ENCODE results near the gene ATRN. TPM values are rescaled to one million over a fixed set of nuclear protein-coding genes. Genes with fewer than 3 reads are reported as not detected.
A peak's percentile ranks its signal among the peaks of the same experiment; 100 is the strongest.

ATRN gene
- total RNA-seq, 1 donor: 35.2 TPM

DNA sequence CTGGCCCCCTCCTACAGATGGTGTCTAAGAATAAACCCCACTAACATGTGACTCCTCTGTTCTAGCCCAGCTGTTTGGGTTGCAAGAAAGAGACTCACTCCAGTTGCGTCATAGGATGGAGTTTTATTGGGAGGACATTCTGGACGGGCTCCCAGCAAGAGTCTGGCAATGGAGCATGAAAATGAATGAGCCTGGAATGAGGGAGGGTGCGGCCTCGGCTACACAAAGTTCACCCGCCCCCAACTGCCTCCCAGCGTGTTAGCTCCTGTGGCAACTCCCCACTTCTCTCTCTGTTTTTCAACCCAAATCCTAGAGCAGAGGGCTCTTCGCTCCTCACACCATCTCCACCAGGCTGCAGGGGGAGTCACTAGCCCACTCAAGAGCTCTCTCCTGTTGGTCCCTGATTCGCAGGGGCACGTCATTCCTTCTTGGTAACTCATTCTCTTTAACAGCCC is 216.1 kb downstream of the ATRN start:
- DNase-seq (ENCODE audit: low read depth): peak; percentile 97
- H3K4me3 ChIP-seq (ENCODE audit: low read depth, low read length): no peak overlapping the region
- TF ChIP-seq, protein P1, sequence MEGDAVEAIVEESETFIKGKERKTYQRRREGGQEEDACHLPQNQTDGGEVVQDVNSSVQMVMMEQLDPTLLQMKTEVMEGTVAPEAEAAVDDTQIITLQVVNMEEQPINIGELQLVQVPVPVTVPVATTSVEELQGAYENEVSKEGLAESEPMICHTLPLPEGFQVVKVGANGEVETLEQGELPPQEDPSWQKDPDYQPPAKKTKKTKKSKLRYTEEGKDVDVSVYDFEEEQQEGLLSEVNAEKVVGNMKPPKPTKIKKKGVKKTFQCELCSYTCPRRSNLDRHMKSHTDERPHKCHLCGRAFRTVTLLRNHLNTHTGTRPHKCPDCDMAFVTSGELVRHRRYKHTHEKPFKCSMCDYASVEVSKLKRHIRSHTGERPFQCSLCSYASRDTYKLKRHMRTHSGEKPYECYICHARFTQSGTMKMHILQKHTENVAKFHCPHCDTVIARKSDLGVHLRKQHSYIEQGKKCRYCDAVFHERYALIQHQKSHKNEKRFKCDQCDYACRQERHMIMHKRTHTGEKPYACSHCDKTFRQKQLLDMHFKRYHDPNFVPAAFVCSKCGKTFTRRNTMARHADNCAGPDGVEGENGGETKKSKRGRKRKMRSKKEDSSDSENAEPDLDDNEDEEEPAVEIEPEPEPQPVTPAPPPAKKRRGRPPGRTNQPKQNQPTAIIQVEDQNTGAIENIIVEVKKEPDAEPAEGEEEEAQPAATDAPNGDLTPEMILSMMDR (IDR thresholded peaks at IDR 0.05; ENCODE audit: insufficient read depth, low read length): no peak

- no peak overlapping the region for H3K4me3 ChIP-seq (ENCODE audit: low read depth, low read length)
- TF ChIP-seq, protein P1 (IDR thresholded peaks at IDR 0.05; ENCODE audit: insufficient read depth, low read length): no peak
- peak; percentile 80 for DNase-seq (ENCODE audit: low read depth)
Observed at GRCh38 chr20:3687655-3688054, 216.8 kb downstream of the ATRN start.

GRCh38 chr20:3689978-3690377 is 219.2 kb downstream of the ATRN start:
- no peak overlapping the region for H3K4me3 ChIP-seq (ENCODE audit: low read depth, low read length)
- TF ChIP-seq, protein P1 (IDR thresholded peaks at IDR 0.05; ENCODE audit: insufficient read depth, low read length): no peak
- no peak for DNase-seq (ENCODE audit: low read depth)

DNA sequence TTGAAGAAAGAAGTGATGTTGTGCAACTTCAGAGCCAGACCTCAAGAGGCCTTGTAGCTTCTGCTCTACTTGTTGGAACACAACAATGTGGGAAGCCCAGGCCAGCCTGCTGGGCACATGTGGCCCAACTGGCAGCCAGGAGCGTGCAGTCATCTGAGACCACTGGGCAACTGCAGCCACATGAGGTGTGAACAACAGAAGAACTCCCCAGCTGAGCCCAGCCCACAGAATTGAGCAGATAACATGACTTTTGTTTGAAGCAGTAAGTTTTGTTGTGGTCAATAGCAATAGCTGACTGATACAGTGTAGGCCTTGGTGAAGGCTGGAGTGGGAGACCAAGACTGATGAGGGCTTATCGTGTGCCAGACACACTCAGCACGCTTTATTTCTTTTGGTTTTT is 219.6 kb downstream of the ATRN start:
- DNase-seq (ENCODE audit: low read depth): no peak
- no peak overlapping the region for H3K4me3 ChIP-seq (ENCODE audit: low read depth, low read length)
- TF ChIP-seq, protein P1 (IDR thresholded peaks at IDR 0.05; ENCODE audit: insufficient read depth, low read length): no peak

GRCh38 chr20:3691306-3691705 is 220.5 kb downstream of the ATRN start:
- H3K4me3 ChIP-seq (ENCODE audit: low read depth, low read length): no peak overlapping the region
- TF ChIP-seq, protein P1 (IDR thresholded peaks at IDR 0.05; ENCODE audit: insufficient read depth, low read length): no peak
- no peak for DNase-seq (ENCODE audit: low read depth)

DNA sequence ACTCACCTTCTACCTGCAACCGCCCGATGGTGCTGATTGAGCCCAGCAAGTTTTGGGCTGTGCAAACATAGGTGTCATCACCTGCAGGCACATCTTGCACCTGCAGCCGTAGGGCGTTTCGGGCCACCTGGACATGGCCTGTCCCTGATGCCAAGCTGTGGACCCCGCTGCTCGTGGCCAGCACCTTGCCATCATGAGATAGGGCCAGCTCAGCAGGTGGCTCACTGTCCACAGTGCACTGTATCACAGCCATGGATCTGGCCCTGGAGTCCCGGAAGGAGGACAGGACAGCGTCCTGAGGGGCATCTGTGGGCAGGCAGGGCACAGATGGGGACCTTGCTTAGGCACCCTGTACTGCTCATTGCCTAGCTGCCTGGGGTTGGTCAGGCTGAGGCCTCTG is 221.1 kb downstream of the ATRN start:
- DNase-seq (ENCODE audit: low read depth): no peak
- H3K4me3 ChIP-seq (ENCODE audit: low read depth, low read length): no peak overlapping the region
- TF ChIP-seq, protein P1 (IDR thresholded peaks at IDR 0.05; ENCODE audit: insufficient read depth, low read length): no peak

GRCh38 chr20:3692706-3693294 is 222.0 kb downstream of the ATRN start:
- TF ChIP-seq, protein P1 (IDR thresholded peaks at IDR 0.05; ENCODE audit: insufficient read depth, low read length): no peak
- DNase-seq (ENCODE audit: low read depth): no peak
- no peak overlapping the region for H3K4me3 ChIP-seq (ENCODE audit: low read depth, low read length)
